Endometrial microvascular endothelial cells (primary cell): ENCODE measurements around the gene TPO. TPM values are rescaled to one million over a fixed set of nuclear protein-coding genes. Genes with fewer than 3 reads are reported as not detected.

Experiments used
- in situ Hi-C: cut with HindIII; loops from 2 replicates; pipeline ENCODE4 v1.10.0; 2017; ENCODE audit warnings: low sequenced_read_pairs, low pct_unique_long_range_greater_than_20kb; ENCODE audit errors: inconsistent ontology term
- total RNA-seq: library from RNA; depleted of rRNA; stranded (reverse); fragments of >200 nt; gene quantifications from one replicate; pipeline ENCODE4 v1.2.3, GENCODE V29; 2015; ENCODE audit errors: inconsistent ontology term

Gene TPO
- total RNA-seq, 1 donor from 2014 or later = not detected

GRCh38 chr2:1493431-1494126 is 80.3 kb downstream of the TPO start:
- in situ Hi-C loops = no loop called here

DNA sequence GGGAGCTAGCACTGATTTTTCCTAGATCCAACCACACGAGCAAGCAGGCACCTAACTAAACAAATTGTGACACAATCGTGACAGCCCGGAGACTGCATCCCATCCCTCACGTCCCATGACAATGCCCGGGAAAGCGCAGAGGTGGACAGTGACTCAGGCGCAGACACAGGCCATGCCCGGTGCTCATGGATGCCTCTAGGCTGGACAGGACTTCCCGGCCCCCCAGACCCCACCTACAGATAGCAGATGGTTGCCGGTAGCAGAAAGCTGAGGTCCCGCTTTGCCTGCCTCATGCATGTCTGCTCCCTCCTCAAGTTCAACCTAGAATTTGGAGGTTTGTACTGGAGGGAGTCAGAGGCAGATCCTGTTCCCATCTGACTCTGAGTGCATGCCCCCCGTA is 81.0 kb downstream of the TPO start:
- in situ Hi-C loops = no loop called here

DNA sequence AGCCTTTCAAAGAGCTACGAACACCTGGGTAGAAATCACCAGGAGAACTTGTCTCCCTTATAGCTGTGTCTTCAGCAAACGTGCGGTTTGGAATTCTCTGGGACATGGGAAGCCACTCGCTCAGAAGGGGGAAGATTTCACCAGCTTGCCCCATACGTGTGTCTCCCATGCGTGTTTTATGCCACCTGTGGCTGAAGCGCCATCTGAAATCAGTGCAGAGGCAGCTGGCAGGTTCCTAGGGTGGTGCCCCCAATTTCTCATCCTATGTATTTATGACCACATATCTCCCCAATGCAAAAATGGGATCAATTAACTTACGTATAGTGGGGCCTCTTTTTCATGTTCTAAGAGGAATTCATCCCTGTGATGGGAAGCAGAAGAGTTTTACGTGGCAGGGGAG is 81.6 kb downstream of the TPO start:
- in situ Hi-C loops = no loop called here

DNA sequence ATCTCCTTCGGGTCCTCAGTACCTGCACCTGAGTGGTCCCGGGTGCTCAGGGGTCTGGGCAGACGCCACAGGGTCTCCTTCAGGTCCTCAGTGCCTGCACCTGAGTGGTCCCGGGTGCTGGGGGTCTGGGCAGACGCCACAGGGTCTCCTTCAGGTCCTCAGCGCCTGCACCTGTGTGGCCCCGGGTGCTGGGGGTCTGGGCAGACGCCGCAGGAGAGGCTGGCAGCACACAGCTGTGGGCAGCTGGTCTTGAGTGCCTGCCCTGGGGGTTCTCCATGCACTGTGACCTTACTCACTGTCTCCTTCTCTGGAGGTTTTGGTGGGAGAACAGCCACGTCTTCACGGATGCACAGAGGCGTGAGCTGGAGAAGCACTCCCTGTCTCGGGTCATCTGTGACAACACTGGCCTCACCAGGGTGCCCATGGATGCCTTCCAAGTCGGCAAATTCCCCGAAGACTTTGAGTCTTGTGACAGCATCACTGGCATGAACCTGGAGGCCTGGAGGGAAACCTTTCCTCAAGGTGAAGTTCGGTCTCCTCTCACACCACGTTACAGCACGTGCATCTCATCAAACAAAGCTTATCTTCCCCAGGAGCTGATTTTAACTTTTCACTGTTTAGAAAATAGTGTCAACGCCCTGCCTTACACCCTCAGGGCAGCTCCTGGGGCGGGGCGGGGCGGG is 82.6 kb downstream of the TPO start:
- in situ Hi-C loops = no loop called here

DNA sequence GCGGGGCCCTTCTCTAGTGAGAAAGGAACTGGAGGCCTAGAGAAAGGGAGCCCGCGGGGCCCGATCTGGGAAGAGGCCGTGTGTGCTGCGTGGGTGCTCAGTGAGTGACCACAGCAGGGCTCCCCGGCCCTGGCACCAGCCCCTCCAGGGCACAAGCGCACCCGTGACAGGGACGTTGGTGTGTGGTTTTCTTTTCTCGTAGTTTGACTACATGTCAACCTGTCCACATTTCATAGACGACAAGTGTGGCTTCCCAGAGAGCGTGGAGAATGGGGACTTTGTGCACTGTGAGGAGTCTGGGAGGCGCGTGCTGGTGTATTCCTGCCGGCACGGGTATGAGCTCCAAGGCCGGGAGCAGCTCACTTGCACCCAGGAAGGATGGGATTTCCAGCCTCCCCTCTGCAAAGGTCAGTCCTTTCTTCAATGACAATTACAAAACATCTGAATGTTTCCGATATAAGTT is 83.1 kb downstream of the TPO start:
- in situ Hi-C loops = no loop called here

GRCh38 chr2:1497122-1497611 is 83.9 kb downstream of the TPO start:
- in situ Hi-C loops = no loop called here

DNA sequence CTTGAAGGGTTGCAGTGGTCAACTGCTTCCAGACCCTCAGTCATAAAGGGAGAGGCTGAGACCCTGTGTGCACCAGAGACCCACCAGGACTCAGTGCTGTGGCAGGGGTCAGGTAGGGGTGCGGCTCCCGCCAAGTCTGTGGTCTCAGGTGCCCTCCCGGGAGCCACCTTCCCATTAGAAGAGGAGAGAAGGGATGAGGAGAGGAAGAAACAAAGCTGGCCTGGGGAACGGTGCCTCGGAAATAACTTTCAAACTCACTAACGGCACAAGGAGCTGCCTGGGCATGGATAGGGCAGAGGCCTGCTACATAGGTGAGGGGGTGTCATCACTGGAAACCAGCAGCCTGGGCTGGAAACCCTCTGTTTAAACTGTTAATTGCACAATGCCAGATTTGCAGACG is 84.9 kb downstream of the TPO start:
- in situ Hi-C loops = no loop called here

DNA sequence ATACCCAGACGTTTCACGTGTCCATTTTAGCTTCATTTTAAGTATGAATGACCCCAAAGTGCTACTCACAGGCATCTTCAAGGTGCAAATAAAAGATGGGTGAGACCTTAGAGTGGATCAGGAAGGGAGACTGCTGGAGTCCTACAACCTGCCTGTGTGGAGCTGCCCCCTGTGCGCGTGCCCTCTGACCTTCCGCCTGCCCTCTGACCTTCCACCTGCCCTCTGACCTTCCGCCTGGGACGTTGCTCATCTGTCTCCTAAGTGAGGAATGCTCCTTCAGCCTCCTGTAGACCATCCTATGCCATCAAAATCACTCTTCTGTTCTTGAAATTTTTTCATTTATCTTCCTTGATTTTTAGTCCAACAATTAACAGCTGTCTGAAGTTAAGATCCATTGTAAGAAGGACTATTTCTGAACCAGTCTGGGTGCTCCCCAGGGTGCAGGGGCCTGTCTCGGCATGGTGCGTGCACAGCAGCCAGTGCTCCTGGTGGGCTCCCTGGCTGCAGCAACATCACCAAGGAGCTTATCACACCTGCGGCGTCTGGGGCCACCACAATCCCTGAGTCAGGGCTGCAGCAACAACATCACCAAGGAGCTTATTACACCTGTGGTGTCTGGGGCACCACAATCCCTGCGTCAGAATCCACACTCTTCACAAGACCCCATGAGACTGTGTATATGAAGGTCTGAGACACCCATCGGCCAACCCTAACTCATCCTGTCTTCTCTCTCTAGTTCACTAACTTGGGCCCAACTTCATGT is 86.0 kb downstream of the TPO start:
- in situ Hi-C loops = no loop called here

- in situ Hi-C loops = no loop called here
These were observed 88.0 kb downstream of the TPO start for GRCh38 chr2:1501038-1501851.

GRCh38 chr2:1501991-1502390 is 88.7 kb downstream of the TPO start:
- in situ Hi-C loops = no loop called here

DNA sequence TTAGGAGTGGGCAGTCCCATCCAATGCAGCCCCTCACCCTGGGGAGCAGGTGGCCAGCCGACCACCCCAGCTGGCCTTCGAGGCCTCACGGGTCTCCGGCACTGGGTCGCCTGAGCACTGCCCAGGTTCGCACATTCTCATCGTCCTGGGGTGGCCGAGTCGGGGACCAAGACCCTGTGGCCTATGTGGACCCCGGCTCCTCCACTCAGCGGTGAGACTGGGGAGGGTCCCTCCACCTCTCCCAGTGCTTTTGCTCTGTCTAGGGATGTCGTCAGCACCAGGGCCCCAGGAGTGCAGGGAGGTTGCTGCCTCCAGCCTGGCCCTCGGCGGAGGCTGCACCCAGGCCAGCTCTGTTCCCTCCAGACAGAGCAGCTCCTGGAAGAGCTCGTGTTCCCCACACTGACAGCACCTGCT is 89.6 kb downstream of the TPO start:
- in situ Hi-C loops = no loop called here

GRCh38 chr2:1503471-1504310 is 90.4 kb downstream of the TPO start:
- in situ Hi-C loops = no loop called here

- in situ Hi-C loops = no loop called here
These were observed 91.1 kb downstream of the TPO start for GRCh38 chr2:1504311-1504750.

DNA sequence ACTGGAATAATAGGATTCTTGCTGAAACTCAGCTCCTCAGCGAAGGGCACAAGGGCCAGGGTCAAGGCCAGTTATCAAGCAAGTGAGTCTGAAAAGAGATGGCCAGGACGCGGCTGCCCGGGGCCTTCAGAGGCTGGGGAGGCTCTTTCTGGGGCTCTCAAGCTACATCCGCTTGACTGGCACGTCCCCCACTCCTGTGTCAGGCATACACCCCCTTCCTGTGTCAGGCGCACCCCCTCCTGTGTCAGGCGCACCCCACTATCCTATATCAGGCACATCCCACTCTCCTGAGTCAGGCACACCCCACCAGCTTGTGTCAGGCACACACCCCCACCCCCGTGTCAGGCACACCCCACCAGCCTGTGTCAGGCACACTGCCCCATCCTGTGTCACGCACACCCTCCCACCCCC is 91.8 kb downstream of the TPO start:
- in situ Hi-C loops = no loop called here

GRCh38 chr2:1509271-1510065 is 96.2 kb downstream of the TPO start:
- in situ Hi-C loops = no loop called here

- in situ Hi-C loops = no loop called here
These were observed 96.9 kb downstream of the TPO start for GRCh38 chr2:1510176-1510575.

DNA sequence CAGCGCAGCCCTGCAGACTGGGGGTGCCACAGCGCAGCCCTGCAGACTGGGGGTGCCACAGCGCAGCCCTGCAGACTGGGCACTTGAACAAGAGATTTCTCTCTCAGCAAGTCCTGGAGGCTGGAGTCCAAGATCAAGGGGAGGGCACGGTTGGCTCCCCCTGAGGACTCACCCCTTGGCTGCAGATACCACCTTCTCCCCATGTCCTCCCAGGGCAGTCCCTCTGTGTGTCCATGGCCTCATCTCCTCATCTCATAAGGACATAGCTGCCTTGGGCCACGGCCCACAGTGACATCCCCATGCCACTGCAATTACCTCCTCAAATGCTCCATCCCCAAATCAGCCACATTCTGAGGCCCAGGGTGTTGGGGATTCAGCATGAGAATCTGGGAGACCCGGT is 98.2 kb downstream of the TPO start:
- in situ Hi-C loops = no loop called here
